Mesothelial cell of epicardium (in vitro differentiated cells): Measurements from ENCODE around the gene NR1I3. TPM values are rescaled to one million over a fixed set of nuclear protein-coding genes. Genes with fewer than 3 reads are reported as not detected.
A peak's percentile ranks its signal among the peaks of the same experiment; 100 is the strongest.

Experiments used
- DNase-seq, 2 experiments: peaks; one replicate each; pipeline ENCODE4 v3.0.0; 2021; ENCODE audit warnings: low spot score in 2 of 2; ENCODE audit not compliant: unreplicated experiment in 2 of 2
- H3K27ac Mint-ChIP-seq: 2 replicates; pipeline ENCODE4 v1.8.0; 2021; ENCODE audit warnings: mixed read lengths
- H3K27me3 Mint-ChIP-seq: 2 replicates; pipeline ENCODE4 v1.8.0; 2021; ENCODE audit warnings: low read depth, mixed read lengths
- H3K36me3 Mint-ChIP-seq: 2 replicates; pipeline ENCODE4 v1.8.0; 2021; ENCODE audit warnings: mixed read lengths
- H3K4me1 Mint-ChIP-seq: 2 replicates; pipeline ENCODE4 v1.8.0; 2021; ENCODE audit warnings: mixed read lengths
- H3K4me3 Mint-ChIP-seq: 2 replicates; pipeline ENCODE4 v1.8.0; 2021; ENCODE audit warnings: mild to moderate bottlenecking, moderate library complexity, mixed read lengths
- H3K9me3 Mint-ChIP-seq: 2 replicates; pipeline ENCODE4 v1.8.0; 2021; ENCODE audit warnings: mixed read lengths
- total RNA-seq: library from RNA; stranded (reverse); gene quantifications from 3 replicates; pipeline ENCODE4 v1.2.1, GENCODE V29; 2021
- TF ChIP-seq, protein P1 (sequence below): fragments of 200-600 bp; sonication (generic); IDR thresholded peaks from one replicate; pipeline ENCODE4 v1.5.0; 2021; ENCODE audit warnings: antibody characterized with exemption; ENCODE audit not compliant: unreplicated experiment

Gene NR1I3
- total RNA-seq, 1 donor from 2014 or later, result not detected

DNA sequence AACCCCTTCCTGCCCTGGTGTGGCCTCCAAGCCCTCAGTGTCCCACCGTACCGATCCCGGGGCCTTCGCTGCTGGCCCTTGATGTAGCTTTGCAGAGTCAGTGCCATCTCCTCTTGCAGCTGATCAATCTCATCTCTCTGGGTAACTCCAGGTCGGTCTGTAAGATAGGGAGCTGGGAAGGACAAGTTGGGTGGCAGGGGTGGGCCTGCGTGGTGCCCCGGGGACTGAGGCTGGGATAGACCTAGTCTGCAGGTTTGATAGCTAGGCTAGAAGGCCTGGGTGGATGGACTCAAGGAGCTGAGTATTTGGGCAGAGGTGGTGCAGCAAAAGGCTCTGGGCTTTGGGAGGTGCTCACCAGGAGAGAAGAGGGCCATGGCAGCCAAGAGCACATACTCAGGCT is 7.2 kb downstream of the NR1I3 start:
- Mint-ChIP-seq H3K36me3 (peaks cover 4% of the 10 kb centered on the region), H3K4me1 (peaks cover 20% of the 10 kb centered on the region), H3K27me3 (no peaks in the 10 kb centered on the region), H3K4me3 (no peak overlapping the region), H3K9me3 (no peaks in the 10 kb centered on the region), H3K27ac (no peak overlapping the region)
- TF ChIP-seq, protein P1, sequence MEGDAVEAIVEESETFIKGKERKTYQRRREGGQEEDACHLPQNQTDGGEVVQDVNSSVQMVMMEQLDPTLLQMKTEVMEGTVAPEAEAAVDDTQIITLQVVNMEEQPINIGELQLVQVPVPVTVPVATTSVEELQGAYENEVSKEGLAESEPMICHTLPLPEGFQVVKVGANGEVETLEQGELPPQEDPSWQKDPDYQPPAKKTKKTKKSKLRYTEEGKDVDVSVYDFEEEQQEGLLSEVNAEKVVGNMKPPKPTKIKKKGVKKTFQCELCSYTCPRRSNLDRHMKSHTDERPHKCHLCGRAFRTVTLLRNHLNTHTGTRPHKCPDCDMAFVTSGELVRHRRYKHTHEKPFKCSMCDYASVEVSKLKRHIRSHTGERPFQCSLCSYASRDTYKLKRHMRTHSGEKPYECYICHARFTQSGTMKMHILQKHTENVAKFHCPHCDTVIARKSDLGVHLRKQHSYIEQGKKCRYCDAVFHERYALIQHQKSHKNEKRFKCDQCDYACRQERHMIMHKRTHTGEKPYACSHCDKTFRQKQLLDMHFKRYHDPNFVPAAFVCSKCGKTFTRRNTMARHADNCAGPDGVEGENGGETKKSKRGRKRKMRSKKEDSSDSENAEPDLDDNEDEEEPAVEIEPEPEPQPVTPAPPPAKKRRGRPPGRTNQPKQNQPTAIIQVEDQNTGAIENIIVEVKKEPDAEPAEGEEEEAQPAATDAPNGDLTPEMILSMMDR, result no peak
- DNase-seq, result no peak

DNA sequence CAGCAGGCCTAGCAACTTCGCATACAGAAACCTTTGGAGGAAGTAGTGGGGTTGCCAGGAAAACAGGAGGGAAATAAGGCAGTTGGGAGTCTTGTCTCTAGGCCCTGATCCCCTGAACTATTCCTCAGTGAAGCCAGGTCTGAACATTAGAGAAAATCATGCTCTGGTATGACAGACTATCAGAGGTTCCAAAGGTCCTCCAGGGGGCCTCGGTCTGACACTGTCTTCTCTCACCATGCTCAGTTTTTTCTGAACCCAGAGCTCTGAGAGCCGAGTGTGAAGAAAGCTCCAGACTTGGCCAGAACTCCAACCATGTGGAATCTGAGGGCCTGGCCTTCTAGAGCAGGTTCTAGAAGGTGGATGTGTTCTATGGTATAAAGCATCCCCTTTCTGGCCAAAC is 8.1 kb downstream of the NR1I3 start:
- H3K9me3 Mint-ChIP-seq, result no peaks in the 10 kb centered on the region
- no peak overlapping the region for H3K4me3 Mint-ChIP-seq
- DNase-seq, result no peak
- H3K36me3 Mint-ChIP-seq, result peaks cover 4% of the 10 kb centered on the region
- no peaks in the 10 kb centered on the region for H3K27me3 Mint-ChIP-seq
- no peak overlapping the region for H3K27ac Mint-ChIP-seq
- H3K4me1 Mint-ChIP-seq, result peaks cover 20% of the 10 kb centered on the region
- TF ChIP-seq, protein P1, result no peak

- Mint-ChIP-seq H3K27ac (no peak overlapping the region), H3K4me3 (peak overlapping the region; percentile 7), H3K4me1 (peaks cover 20% of the 10 kb centered on the region), H3K36me3 (peaks cover 4% of the 10 kb centered on the region), H3K9me3 (no peaks in the 10 kb centered on the region), H3K27me3 (no peaks in the 10 kb centered on the region)
- TF ChIP-seq, protein P1, result no peak
- no peak for DNase-seq
Observed at GRCh38 chr1:161228032-161228431, 10.0 kb downstream of the NR1I3 start.

DNA sequence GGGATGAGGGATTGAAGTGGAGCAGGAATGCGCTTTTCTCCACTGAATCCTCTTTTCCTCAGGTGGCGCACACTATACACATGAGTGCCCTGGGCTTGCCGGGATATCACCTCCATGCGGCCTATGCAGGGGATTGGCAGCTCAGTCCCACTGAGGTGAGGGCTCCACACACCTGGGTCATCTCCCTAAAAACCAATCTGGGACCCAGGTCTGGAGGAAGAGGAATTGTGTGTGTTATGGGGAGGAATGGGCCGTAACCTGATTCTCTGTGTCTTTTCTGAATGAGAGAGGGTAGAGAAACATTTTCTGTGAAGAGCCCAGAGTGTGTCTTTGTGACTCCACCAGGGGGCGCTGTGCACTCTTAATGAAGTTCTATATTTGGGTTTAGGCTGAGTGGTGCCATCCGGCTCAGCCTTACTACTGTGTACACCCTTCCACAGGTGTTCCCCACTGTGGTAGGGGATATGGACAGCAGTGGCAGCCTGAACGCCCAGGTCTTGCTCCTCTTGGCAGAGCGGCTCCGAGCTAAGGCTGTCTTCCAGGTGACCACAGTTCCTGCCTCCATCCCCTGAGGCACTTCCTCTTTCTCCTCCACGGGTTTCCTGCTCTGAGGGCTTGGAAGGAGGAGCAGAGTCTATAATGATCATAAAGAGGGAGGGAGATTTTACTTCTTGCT is 10.7 kb downstream of the NR1I3 start:
- Mint-ChIP-seq H3K36me3 (peaks cover 4% of the 10 kb centered on the region), H3K9me3 (no peaks in the 10 kb centered on the region), H3K4me1 (peaks cover 20% of the 10 kb centered on the region), H3K4me3 (peak overlapping the region; percentile 99), H3K27me3 (no peaks in the 10 kb centered on the region), H3K27ac (no peak overlapping the region)
- peak; percentile 78 to 89 for DNase-seq
- TF ChIP-seq, protein P1, result peak; percentile 97

GRCh38 chr1:161226759-161227158 is 11.2 kb downstream of the NR1I3 start:
- H3K27me3 Mint-ChIP-seq, result no peaks in the 10 kb centered on the region
- H3K36me3 Mint-ChIP-seq, result peaks cover 4% of the 10 kb centered on the region
- H3K4me1 Mint-ChIP-seq, result peaks cover 20% of the 10 kb centered on the region
- H3K4me3 Mint-ChIP-seq, result peak overlapping the region; percentile 99
- H3K27ac Mint-ChIP-seq, result no peak overlapping the region
- TF ChIP-seq, protein P1, result no peak
- no peak for DNase-seq
- no peaks in the 10 kb centered on the region for H3K9me3 Mint-ChIP-seq

GRCh38 chr1:161226320-161226711 is 11.7 kb downstream of the NR1I3 start:
- no peak for DNase-seq
- H3K27me3 Mint-ChIP-seq, result no peaks in the 10 kb centered on the region
- H3K4me3 Mint-ChIP-seq, result peak overlapping the region; percentile 99
- H3K9me3 Mint-ChIP-seq, result no peaks in the 10 kb centered on the region
- peaks cover 20% of the 10 kb centered on the region for H3K4me1 Mint-ChIP-seq
- H3K36me3 Mint-ChIP-seq, result peaks cover 4% of the 10 kb centered on the region
- TF ChIP-seq, protein P1, result no peak
- no peak overlapping the region for H3K27ac Mint-ChIP-seq
